Measurements from ENCODE around the gene PPIL6.

PPIL6 gene

DNA sequence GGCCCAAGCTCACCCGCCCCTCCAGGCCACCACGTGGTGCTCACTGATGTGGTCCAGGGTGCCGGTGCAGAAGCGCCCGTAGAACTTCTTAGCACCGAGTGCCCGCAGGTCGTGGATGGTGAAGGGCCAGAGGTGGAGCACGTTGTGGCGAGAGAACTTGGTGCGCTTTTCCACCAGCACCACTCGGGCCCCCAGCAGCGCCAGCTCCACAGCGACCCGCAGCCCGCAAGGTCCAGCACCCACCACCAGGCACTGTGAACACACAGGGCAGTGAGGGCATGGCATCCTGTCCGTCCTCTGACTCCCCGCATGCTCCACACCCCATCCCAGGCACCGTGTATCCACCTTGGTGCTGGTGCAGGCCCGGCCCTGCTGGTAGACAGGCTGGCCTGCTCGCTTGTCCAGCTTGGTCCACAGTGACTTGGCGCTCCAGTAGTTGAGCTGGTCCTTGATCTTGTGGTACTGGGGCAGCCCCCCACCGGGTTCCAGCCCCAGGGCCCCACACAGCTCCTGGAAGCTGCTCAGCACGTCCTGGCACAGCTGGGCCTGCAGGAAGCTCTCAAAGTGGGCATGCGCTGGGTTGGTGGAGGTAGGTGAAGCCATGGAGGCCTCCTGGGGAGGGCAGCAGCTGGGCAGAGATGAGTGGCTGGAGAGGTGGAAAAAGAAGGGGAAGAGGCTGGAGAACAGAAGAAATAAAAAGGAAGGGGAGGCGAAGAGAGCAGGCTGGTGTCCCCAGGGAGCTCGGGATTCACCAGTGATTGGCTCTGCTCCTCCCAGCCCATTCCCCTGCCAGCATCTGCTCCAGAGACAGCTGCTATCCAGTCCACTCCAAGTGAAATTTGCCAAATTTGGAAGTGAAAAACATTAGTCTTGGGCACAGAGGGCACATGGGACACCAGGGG, 13.4 kb upstream of the PPIL6 start:
- no peaks in the 10 kb centered on the region for H3K36me3 ChIP-seq
- no peak overlapping the region for H3K27ac ChIP-seq
- no peak overlapping the region for H3K4me3 ChIP-seq (ENCODE audit: low read depth, low read length)
- H3K9me3 ChIP-seq (ENCODE audit: severe bottlenecking), result no peaks in the 10 kb centered on the region
- DNase-seq, result no peak
- TF ChIP-seq, protein P1, sequence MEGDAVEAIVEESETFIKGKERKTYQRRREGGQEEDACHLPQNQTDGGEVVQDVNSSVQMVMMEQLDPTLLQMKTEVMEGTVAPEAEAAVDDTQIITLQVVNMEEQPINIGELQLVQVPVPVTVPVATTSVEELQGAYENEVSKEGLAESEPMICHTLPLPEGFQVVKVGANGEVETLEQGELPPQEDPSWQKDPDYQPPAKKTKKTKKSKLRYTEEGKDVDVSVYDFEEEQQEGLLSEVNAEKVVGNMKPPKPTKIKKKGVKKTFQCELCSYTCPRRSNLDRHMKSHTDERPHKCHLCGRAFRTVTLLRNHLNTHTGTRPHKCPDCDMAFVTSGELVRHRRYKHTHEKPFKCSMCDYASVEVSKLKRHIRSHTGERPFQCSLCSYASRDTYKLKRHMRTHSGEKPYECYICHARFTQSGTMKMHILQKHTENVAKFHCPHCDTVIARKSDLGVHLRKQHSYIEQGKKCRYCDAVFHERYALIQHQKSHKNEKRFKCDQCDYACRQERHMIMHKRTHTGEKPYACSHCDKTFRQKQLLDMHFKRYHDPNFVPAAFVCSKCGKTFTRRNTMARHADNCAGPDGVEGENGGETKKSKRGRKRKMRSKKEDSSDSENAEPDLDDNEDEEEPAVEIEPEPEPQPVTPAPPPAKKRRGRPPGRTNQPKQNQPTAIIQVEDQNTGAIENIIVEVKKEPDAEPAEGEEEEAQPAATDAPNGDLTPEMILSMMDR (IDR thresholded peaks at IDR 0.05; ENCODE audit: low read depth, low read length), result no peak
- H3K27me3 ChIP-seq (ENCODE audit: insufficient read depth, low read depth, severe bottlenecking), result no peaks in the 10 kb centered on the region

DNA sequence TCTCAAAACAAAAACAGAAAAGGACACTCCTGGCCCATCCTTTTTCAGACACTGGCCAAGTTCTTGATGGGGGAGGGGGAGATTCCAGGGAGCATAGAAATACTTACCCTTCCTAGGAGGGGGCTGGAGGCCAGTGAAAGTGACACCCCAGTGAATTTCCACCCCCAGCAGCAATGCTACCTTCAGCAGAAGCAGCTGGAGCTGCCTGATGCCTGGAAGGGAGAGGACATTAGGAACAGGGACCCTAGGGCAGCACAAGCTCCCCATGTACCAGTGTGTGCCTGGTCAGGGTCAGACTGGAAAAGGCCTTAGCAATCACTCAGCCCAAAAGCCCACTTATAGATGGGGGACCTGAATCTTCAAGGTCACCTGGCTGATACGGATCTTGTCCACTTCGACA, 12.7 kb upstream of the PPIL6 start:
- Histone ChIP-seq H3K36me3 (no peaks in the 10 kb centered on the region), H3K9me3 (ENCODE audit: severe bottlenecking) (no peaks in the 10 kb centered on the region), H3K4me3 (ENCODE audit: low read depth, low read length) (no peak overlapping the region), H3K27me3 (ENCODE audit: insufficient read depth, low read depth, severe bottlenecking) (no peaks in the 10 kb centered on the region), H3K27ac (no peak overlapping the region)
- TF ChIP-seq, protein P1 (IDR thresholded peaks at IDR 0.05; ENCODE audit: low read depth, low read length), result no peak
- no peak for DNase-seq

DNA sequence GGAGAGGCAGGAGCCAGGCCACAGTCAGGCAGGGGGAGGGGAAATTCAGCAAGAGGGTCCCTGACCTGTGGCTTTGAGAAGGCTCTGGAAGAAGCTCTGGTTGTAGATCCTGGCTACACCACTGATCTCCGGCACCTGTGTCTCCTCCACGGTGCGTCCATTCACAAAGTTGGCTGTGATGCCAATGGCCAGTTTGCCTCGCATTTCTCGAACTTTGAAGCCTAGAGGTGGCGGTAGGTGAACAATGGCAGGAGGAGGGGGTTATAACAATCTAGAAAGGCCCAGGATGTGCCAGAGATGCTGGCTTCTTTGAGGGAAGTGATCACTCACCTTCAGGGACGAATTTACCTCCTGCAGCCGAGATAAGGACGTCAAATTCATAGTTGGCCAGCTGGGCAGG, 11.8 kb upstream of the PPIL6 start:
- Histone ChIP-seq H3K27ac (no peak overlapping the region), H3K4me3 (ENCODE audit: low read depth, low read length) (no peak overlapping the region), H3K36me3 (no peaks in the 10 kb centered on the region), H3K27me3 (ENCODE audit: insufficient read depth, low read depth, severe bottlenecking) (no peaks in the 10 kb centered on the region), H3K9me3 (ENCODE audit: severe bottlenecking) (no peaks in the 10 kb centered on the region)
- no peak for DNase-seq
- TF ChIP-seq, protein P1 (IDR thresholded peaks at IDR 0.05; ENCODE audit: low read depth, low read length), result no peak

DNA sequence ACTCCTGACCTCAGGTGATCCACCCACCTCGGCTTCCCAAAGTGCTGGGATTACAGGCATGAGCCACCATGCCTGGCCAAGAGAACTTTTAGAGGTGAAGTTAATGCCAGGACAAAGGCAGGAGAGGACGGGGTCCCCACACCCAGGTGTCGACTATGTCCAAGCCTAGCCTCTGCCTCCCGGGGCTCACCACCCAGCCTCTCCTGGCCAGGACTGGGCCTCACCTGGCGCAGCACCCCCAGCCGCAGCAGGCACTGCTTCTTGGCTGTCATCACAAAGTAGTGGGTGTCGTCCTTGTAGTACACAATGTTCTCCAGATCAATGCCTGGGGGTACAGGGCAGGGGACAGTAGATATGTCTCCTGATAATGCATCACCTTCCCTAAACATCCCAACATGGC, 10.9 kb upstream of the PPIL6 start:
- H3K9me3 ChIP-seq (ENCODE audit: severe bottlenecking), result no peaks in the 10 kb centered on the region
- H3K27me3 ChIP-seq (ENCODE audit: insufficient read depth, low read depth, severe bottlenecking), result no peaks in the 10 kb centered on the region
- no peak overlapping the region for H3K4me3 ChIP-seq (ENCODE audit: low read depth, low read length)
- no peak overlapping the region for H3K27ac ChIP-seq
- no peaks in the 10 kb centered on the region for H3K36me3 ChIP-seq
- TF ChIP-seq, protein P1 (IDR thresholded peaks at IDR 0.05; ENCODE audit: low read depth, low read length), result no peak
- DNase-seq, result no peak

DNA sequence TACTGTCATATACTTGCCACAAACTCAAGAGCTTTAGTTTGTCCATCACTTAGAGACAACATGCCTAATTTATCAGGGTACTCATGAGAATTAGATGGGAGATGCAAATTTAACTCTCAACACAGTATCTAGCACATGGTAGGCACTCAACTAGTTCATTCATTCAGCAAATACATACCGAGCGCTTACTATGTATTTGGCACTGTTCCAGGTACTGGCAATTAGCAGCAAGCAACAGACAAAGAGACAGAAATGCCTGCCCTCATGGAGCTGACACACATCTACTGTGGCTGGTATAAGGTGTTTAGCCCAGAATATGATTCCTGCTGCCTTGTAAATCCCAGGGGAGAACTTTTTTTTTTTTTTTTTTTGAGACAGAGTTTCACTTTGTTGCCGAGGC, 10.4 kb upstream of the PPIL6 start:
- TF ChIP-seq, protein P1 (IDR thresholded peaks at IDR 0.05; ENCODE audit: low read depth, low read length), result no peak
- Histone ChIP-seq H3K36me3 (peaks cover 3% of the 10 kb centered on the region), H3K9me3 (ENCODE audit: severe bottlenecking) (no peaks in the 10 kb centered on the region), H3K4me3 (ENCODE audit: low read depth, low read length) (no peak overlapping the region), H3K27ac (no peak overlapping the region), H3K27me3 (ENCODE audit: insufficient read depth, low read depth, severe bottlenecking) (no peaks in the 10 kb centered on the region)
- no peak for DNase-seq
